ENCODE results near the gene RPLP2.

Gene RPLP2

DNA sequence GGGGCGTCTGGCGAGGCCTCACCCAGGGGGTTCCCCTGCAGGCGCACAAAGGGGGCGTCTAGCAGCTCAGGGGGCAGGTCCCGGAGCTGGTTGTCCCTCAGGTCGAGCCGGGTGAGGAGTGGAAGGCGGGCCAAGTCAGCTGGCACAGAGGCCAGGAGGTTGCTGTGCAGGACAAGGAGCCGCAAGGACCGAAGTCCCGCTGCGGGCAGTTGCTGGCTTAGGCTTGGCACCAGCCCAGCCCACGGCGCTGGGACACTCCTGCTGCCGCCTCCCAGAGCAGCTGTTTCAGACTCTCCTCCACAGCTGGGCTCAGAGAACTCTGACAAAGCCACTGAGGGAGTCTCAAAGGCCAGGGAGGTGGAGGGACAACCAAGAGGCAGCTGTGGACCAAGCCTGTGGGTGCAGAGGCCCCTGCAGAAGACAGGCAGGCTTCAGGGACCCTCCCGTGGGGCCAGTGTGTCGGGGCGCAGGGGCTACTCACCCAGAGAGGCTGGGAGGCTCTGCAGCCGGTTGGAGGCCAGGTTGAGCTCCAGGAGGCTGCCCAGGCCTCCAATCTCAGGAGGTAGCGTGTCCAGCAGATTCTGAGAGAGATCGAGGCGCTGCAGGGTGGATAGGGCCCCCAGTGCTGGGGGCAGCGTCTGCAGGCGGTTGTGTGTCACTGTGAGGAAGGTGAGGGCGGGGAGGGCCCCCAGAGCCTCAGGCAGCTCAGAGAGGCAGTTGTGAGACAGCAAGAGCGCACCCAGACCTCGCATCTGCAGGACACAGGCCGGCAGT lies 6.9 kb upstream of the RPLP2 start:
- DNase-seq = no peak

DNA sequence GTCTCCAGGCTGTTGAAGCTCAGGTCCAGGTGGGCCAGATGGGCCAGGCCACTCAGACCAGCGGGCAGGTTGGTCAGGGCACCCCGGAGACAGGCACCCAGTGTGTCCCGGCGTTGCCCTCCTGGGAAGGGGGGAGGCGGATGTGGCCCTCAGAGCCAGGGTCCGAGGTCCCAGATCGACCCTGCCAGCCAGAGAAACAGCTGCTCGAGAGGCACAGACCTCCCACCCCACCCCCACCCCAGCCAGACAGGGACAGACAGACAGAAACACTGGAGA lies 6.4 kb upstream of the RPLP2 start:
- no peak for DNase-seq

GRCh38 chr11:803770-804598 lies 5.8 kb upstream of the RPLP2 start:
- DNase-seq = no peak

DNA sequence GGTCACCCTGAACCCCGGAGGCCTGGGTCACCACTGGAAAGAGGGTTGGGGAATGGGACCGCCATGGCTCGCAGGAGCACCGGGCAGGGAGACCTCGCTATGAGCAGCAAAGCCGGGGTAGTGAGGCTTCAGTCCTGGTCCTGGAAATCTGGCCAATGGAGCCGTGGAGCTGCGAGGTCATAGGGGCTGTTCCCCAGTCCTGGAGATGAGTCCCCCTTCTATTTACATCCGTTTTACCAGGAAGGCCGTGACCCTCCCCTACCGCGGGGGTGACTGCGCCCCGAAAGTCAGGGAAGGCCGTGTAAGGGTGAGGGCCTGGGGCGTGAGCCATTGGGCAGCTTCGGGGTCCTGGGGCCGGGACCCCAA lies 5.2 kb upstream of the RPLP2 start:
- no peak for DNase-seq

- peak in 5 of 51 donors; percentile 69 to 88 (median 77) for DNase-seq
These were observed 1.1 kb upstream of the RPLP2 start for GRCh38 chr11:808427-809286.

DNA sequence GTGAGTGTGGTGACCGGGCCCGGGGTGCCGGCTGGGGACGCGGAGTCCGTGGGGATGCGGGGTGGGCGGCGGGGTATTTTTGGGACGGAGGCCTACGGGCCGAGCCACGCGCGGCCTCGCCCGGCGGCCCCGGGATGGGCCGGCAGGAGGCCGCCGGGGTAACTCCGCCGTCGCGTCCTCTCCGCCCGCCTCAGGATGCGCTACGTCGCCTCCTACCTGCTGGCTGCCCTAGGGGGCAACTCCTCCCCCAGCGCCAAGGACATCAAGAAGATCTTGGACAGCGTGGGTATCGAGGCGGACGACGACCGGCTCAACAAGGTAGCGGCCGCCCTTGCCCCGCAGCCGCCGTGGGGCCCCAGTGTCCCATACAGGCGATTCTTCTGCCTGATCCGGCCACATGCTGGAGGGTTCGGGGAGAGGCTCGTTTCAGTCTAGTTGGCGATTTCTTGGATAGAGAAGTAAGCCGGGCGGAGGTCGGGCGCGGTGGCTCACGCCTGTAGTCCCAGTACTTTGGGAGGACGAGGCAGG lies 337 bp downstream of the RPLP2 start:
- no peak for DNase-seq

GRCh38 chr11:811446-812245 lies 1.9 kb downstream of the RPLP2 start:
- DNase-seq = no peak

GRCh38 chr11:812390-812789 lies 2.6 kb downstream of the RPLP2 start:
- DNase-seq = no peak

DNA sequence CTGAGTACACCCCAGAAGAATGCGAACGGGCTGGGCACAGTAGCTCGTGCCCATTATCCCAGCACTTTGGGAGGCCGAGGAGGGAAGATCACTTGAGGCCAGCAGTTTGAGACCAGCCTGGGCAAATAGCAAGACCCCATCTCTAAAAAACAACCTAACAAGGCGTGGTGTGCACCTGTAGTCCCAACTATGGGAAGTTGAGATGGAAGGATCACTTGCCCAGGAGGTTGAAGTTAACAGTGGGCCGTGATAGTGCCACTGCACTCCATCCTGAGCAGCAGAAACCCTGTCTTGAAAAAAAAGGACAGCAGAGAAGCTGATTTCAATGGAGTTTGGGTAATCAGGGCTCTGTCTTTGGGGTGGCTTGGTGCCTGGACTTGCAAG lies 3.3 kb downstream of the RPLP2 start:
- DNase-seq = no peak

GRCh38 chr11:813456-814096 lies 3.8 kb downstream of the RPLP2 start:
- DNase-seq = no peak

DNA sequence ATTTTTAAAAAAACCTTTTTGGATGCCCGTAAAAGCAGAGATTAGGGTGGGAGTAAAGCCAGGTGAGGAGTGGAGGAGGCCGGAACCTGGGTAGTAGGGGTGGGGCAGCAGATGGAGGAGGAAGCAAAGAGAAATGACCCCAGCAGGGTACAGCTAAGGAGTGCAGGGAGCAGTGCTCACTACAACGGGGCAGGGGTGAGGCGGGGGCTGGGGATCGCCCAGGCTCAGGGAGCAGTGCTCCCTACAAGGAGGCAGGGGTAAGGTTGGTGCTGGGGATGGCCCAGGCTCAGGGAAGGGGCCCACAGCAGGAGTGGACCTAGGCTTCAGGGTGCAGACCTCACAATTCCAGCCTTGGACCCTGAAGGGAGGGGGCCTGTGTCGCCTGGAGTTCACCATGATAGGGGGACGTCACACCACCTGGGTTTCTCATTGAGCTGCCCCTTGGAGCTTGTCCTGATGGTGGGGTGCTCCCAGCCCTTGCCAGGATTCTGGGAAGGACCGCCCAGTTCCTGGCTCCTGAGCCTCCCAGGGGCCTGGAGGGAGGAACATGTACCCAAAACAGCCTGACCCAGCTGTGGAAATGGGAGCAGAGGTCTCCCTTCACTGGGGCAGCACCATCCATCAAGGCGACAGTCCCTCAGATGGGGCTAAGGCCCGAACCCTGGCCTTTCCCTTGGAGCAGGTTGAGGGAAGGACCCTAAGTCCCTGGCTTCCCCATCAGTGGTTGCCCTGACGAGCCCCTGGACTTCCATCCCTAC lies 6.1 kb downstream of the RPLP2 start:
- no peak for DNase-seq

DNA sequence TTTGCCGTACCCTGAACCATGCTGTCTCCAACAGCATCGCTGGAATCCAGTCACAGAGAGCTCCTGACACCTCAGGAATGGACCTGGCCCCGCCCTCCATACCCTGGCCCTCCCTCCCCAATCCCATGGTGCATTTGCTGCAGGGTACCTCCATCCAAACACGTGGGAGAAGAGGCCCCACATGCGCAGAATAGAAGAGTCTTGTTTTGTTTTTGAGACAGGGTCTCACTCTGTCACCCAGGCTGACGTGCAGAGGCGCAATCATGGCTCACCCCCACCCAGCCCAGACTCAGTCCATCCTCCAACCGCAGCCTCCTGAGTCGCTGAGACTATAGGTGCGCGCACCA lies 6.6 kb downstream of the RPLP2 start:
- DNase-seq = no peak

DNA sequence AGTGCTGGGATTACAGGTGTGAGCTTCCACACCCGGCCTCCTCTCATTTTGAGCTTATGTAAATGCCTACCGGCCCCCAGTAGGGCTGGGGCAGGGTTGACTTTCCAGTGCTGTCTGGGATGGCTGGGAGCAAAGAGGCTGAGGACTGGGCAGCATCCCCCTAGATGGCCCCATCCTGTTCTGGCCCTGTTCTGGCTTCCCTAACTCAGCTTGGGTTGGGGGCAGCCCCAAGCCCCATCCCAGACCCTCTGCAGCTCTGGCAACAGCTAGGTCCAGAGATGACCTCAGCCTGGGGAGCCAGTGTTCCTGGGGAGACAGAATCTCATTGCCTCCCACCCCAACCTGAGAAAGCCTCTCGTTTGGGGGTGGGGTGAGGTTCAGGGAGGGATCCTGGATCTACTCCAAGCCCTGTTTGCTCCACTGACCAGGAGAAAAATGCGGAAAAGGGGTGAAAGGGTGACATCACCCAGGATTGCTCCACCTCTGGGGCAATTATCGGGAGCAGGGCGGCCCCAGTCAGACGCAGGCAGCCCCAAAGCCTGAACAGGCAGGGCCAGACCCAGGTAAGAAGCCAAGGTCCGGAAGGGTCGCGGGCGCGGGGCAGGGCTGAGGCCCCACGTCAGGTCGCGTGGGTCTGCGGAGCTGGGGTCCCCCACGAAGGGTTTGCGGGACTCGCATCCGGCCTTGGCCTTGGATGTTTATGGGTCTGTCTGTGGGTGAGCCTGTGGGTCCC lies 8.8 kb downstream of the RPLP2 start, which contains the start of gene PNPLA2:
Gene PNPLA2 (plus strand): TSS at position 519 of the 733 bp plus-strand sequence. CDS start 805 bp downstream, outside the sequence.
- no peak for DNase-seq

DNA sequence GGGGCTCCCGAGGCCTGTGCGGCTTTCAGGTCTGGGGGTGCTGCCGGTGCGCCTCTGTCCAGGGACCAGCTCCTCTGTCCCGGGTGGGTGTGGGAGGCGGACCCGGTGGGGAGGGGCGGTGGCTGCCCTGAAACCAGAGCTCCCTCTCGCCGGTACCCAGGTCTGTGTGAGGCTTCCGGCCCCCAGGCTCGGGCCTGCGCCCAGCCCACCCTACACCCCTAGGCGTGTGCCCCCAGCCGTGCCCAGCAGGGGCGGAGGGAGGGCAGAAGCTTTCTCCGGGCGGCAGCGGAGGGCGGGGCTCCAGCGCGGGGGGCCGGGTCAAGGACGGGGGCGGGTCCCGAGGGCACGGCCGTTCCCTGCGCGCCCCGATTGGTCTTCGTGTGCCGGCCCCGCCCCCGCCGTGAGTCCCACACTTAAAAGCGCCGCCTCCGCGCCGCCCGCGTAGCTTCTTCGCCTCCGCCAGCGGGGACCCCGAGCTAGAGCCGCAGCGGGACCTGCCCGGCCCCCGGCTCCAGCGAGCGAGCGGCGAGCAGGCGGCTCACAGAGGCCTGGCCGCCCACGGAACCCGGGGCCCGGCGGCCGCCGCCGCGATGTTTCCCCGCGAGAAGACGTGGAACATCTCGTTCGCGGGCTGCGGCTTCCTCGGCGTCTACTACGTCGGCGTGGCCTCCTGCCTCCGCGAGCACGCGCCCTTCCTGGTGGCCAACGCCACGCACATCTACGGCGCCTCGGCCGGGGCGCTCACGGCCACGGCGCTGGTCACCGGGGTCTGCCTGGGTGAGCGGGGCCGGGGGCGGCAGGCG lies 9.6 kb downstream of the RPLP2 start:
- DNase-seq = peak in 50 of 51 donors; percentile 32 to 95 (median 84)

- peak in 37 of 51 donors; percentile 22 to 75 (median 58) for DNase-seq
These were observed 10.3 kb downstream of the RPLP2 start for GRCh38 chr11:819943-820649.

DNA sequence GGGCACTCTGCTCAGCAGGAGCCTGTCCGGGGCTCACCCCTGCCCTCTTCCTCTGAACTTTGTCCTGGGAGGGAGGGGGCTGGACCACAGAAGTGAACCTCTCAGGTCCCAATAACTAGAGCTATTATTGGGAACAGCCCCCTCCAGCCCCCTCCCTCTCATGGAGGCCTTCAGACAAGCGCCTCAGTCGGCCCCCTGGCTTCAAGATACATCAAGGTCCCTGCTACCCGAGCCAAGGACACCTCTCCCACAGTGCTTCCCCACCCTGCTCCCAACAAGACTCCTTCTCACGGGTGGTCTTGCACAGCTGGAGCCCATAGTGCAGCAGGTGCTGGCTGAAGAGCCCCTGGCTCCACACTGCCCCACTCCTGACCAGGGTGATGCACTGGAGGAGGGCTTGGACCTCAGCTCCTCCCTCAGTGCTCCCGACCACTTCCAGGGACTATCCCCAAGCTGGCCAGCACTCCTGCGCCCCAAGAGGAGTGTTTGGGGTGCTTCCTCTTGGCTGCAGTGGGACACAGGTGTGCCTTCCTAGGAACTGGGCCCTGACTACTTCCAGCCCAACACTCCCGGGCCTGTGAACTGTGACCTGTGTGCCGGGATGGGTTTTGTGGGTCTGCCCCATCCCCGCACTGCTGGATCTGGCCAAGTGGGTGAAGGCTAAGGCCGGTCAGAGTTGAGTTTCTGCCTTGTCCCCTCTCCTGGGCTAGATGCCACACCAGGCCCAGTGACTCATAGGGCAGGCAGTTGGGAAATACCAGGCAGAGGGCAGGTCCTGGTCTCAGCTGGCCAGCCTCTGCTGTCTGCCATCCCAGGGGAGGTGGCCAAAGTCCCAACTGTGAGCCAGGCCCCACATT lies 11.1 kb downstream of the RPLP2 start:
- DNase-seq = peak in 16 of 51 donors; percentile 19 to 82 (median 52)
